K562 (cell line): ENCODE measurements around the gene SFMBT2. TPM values are rescaled to one million over a fixed set of nuclear protein-coding genes. Genes with fewer than 3 reads are reported as not detected.

Experiments used
- E2F5 ChIP-seq: sonication (generic); formaldehyde crosslinking; IDR thresholded peaks from 2 replicates; pipeline ENCODE4 v1.8.0; 2022; ENCODE audit warnings: mild to moderate bottlenecking, missing genetic modification reagents
- FOXJ3 ChIP-seq: sonication (generic); formaldehyde crosslinking; IDR thresholded peaks from 2 replicates; pipeline ENCODE4 v1.4.0; 2020; ENCODE audit warnings: mild to moderate bottlenecking, missing genetic modification reagents
- IRF1 ChIP-seq: sonication (generic); formaldehyde crosslinking; IDR thresholded peaks from 2 replicates; pipeline ENCODE4 v1.8.0; 2022; ENCODE audit warnings: missing genetic modification reagents, mild to moderate bottlenecking, borderline replicate concordance
- KLF13 ChIP-seq: fragments of 450-650 bp; IDR thresholded peaks from 2 replicates; pipeline ENCODE4 v1.6.1; 2016; ENCODE audit warnings: missing genetic modification characterization, low read depth, mild to moderate bottlenecking, missing compliant biosample characterization, moderate library complexity, borderline replicate concordance
- NFE2 ChIP-seq: IDR thresholded peaks from 2 replicates; pipeline ENCODE4 v1.6.1; 2014; ENCODE audit warnings: antibody characterized with exemption, low read depth
- TFAP4 ChIP-seq: sonication (generic); formaldehyde crosslinking; IDR thresholded peaks from 2 replicates; pipeline ENCODE4 v1.8.0; 2022; ENCODE audit warnings: missing genetic modification reagents, mild to moderate bottlenecking, moderate library complexity, borderline replicate concordance
- TFE3 ChIP-seq: fragments of 450-650 bp; formaldehyde crosslinking; IDR thresholded peaks from 2 replicates; pipeline ENCODE4 v1.4.0; 2020; ENCODE audit warnings: mild to moderate bottlenecking, mixed read lengths
- YY1 ChIP-seq, 3 experiments: IDR thresholded peaks; 2 replicates each; pipeline ENCODE4 v1.6.1; 2011; ENCODE audit warnings: low read length in 2 of 3, mild to moderate bottlenecking in 2 of 3, moderate library complexity in 2 of 3, borderline replicate concordance in 1 of 3, control low read depth in 1 of 3, low read depth in 1 of 3; ENCODE audit not compliant: insufficient read depth in 3 of 3, insufficient replicate concordance in 2 of 3, control insufficient read depth in 1 of 3, insufficient read length in 1 of 3; ENCODE audit errors: extremely low read depth in 1 of 3
- ZNF121 ChIP-seq: sonication (generic); formaldehyde crosslinking; conservative IDR thresholded peaks from 2 replicates; pipeline ENCODE4 v1.8.0; 2022; ENCODE audit warnings: missing genetic modification reagents
- ZNF407 ChIP-seq: fragments of 450-650 bp; IDR thresholded peaks from 2 replicates; pipeline ENCODE4 v1.6.1; 2016; ENCODE audit warnings: low read depth
- ZNF785 ChIP-seq: fragments of 250-450 bp; sonication (Bioruptor Pico); IDR thresholded peaks from 2 replicates; pipeline ENCODE4 v1.4.0; 2020; ENCODE audit warnings: mild to moderate bottlenecking
- polyA plus RNA-seq, 8 experiments: library from polyadenylated mRNA; depleted of rRNA in 4 of 8; stranded (reverse) in 5 of 8; unstranded in 3 of 8; fragments of >200 nt; fragmentation: Nextera tagmentation in 2 of 8; fragmentation: Illumina TruSeq in 1 of 8; extraction: Ambion mirVana in 2 of 8; extraction: Trizol in 1 of 8; gene quantifications; 2 replicates each; pipeline versions ENCODE4 v1.2.1 to v1.2.3, GENCODE V29; 2011 to 2014; ENCODE audit warnings: inconsistent platforms in 1 of 8, missing spikeins in 1 of 8
- total RNA-seq, 7 experiments: library from RNA; depleted of rRNA in 6 of 7; stranded (reverse); fragments of >200 nt in 6 of 7; fragmentation: Illumina TruSeq in 2 of 7; extraction: Trizol in 2 of 7; gene quantifications; 2 replicates each; pipeline versions ENCODE4 v1.2.1 to v1.2.3, GENCODE V29; 2011 to 2021; ENCODE audit warnings: low replicate concordance in 1 of 7

SFMBT2 gene
- total and polyA plus RNA-seq, 9 of the 15 experiments (the other 6 are each of a cell fraction or from before 2014, with no cell fraction given), result 1.2 to 13.6 (median 7.6) TPM

- TF ChIP-seq ZNF407 (no peak), FOXJ3 (CRISPR knock-in tag) (no peak), NFE2 (0 out of 2 replicates have a peak, but pooled peaks have one; percentile 14), E2F5 (CRISPR knock-in tag) (no peak), TFE3 (no peak), KLF13 (tag) (no peak), TFAP4 (CRISPR knock-in tag) (peak; percentile 58), ZNF785 (no peak), ZNF121 (peak; percentile 96), IRF1 (CRISPR knock-in tag) (no peak), YY1 (IDR thresholded peaks at IDR 0.05; ENCODE audit: borderline replicate concordance in 1 of 3, control insufficient read depth in 1 of 3, extremely low read depth in 1 of 3, insufficient read depth in 3 of 3, insufficient read length in 1 of 3, insufficient replicate concordance in 2 of 3, low read depth in 1 of 3, low read length in 2 of 3) (peak in 1 of 3 experiments; percentile 20)
Observed at GRCh38 chr10:7186387-7187018, 224.3 kb downstream of the SFMBT2 start (continued).
